Ishikawa (cell line): ENCODE data around the gene NRSN1.

Source experiments
- CEBPB ChIP-seq: IDR thresholded peaks from 2 replicates; pipeline ENCODE4 v1.6.1; 2012
- CREB1 ChIP-seq: IDR thresholded peaks from 2 replicates; pipeline ENCODE4 v1.6.1; 2012; ENCODE audit warnings: low read depth
- EGR1 ChIP-seq: IDR thresholded peaks from 2 replicates; pipeline ENCODE4 v1.6.1; 2012
- EP300 ChIP-seq: IDR thresholded peaks from 2 replicates; pipeline ENCODE4 v1.6.1; 2012; ENCODE audit warnings: borderline replicate concordance
- FOXM1 ChIP-seq: IDR thresholded peaks from 2 replicates; pipeline ENCODE4 v1.6.1; 2012; ENCODE audit warnings: low read depth, borderline replicate concordance
- MAX ChIP-seq: IDR thresholded peaks from 2 replicates; pipeline ENCODE4 v1.6.1; 2012
- RAD21 ChIP-seq: IDR thresholded peaks from 2 replicates; pipeline ENCODE4 v1.6.1; 2012; ENCODE audit warnings: low read depth
- REST ChIP-seq: IDR thresholded peaks from 2 replicates; pipeline ENCODE4 v1.6.1; 2012; ENCODE audit warnings: low read depth, mild to moderate bottlenecking
- TAF1 ChIP-seq: IDR thresholded peaks from 2 replicates; pipeline ENCODE4 v1.6.1; 2012; ENCODE audit warnings: low read depth, mild to moderate bottlenecking
- TCF12 ChIP-seq: IDR thresholded peaks from 2 replicates; pipeline ENCODE4 v1.6.1; 2012; ENCODE audit warnings: low read depth
- TEAD4 ChIP-seq: IDR thresholded peaks from 2 replicates; pipeline ENCODE4 v1.6.1; 2012
- USF1 ChIP-seq: IDR thresholded peaks from 2 replicates; pipeline ENCODE4 v1.6.1; 2012
- YY1 ChIP-seq: IDR thresholded peaks from 2 replicates; pipeline ENCODE4 v1.6.1; 2012; ENCODE audit warnings: low read depth
- ZBTB7A ChIP-seq: IDR thresholded peaks from 2 replicates; pipeline ENCODE4 v1.6.1; 2012; ENCODE audit warnings: low read depth

GRCh38 chr6:24157886-24158285 lies 31.9 kb downstream of the NRSN1 start:
- TF ChIP-seq TEAD4: no peak
- no peak for TF ChIP-seq TAF1
- no peak for TF ChIP-seq TCF12
- no peak for TF ChIP-seq EP300
- no peak for TF ChIP-seq FOXM1
- no peak for TF ChIP-seq REST
- no peak for TF ChIP-seq RAD21
- no peak for TF ChIP-seq EGR1
- TF ChIP-seq CEBPB: no peak
- no peak for TF ChIP-seq YY1
- TF ChIP-seq ZBTB7A: no peak
- TF ChIP-seq USF1: no peak
- TF ChIP-seq MAX: no peak
- no peak for TF ChIP-seq CREB1
